ENCODE results near the gene IL31. TPM values are rescaled to one million over a fixed set of nuclear protein-coding genes. Genes with fewer than 3 reads are reported as not detected.

IL31 gene
- total RNA-seq: not detected in 3 replicates
- long read RNA-seq: 0 reads

DNA sequence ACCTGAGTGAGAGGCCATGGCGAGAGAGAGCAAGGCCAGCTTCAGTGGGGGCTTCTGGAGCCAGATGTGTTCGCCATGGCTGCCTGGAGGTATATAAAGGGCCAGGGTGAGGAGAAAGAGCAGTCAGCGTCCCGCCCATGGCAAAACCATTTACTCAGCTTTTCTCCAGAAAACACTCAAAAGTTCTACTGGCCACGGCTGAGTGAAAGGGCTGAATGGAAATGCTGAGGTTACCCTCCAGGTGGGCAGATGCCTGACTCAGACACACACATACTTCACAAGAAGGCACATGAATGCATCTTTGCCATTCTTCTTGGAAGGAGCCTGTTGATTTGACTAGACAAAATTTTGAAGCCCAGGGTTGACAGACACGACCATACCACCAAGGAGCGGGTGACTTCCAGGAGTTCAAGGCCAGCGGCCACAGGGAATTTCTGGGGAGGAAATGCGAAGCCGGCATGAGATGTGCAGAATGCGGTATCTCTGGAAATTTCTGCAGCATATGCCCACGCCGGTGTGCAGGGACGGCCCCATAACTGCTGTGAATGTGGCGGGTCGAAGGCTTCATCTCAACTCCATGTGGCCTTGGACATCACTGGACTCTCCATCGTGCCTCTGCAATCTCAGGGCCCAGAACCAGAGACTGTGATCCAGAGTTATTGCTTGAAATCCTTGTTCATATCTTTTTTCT lies at the start of gene IL31:
TSS of gene IL31 (minus strand) at position 67 of the 691 bp plus-strand sequence. CDS start at position 18, 49 bp downstream.
- H3K27ac Mint-ChIP-seq (ENCODE audit: unreplicated experiment): no peak within 1 kb of the TSS
- no peaks in the 10 kb centered on the region for H3K4me1 Mint-ChIP-seq (ENCODE audit: low read depth)
- H3K9me3 Mint-ChIP-seq (ENCODE audit: low read depth): no peaks in the 10 kb centered on the region
- TF ChIP-seq, protein P1, sequence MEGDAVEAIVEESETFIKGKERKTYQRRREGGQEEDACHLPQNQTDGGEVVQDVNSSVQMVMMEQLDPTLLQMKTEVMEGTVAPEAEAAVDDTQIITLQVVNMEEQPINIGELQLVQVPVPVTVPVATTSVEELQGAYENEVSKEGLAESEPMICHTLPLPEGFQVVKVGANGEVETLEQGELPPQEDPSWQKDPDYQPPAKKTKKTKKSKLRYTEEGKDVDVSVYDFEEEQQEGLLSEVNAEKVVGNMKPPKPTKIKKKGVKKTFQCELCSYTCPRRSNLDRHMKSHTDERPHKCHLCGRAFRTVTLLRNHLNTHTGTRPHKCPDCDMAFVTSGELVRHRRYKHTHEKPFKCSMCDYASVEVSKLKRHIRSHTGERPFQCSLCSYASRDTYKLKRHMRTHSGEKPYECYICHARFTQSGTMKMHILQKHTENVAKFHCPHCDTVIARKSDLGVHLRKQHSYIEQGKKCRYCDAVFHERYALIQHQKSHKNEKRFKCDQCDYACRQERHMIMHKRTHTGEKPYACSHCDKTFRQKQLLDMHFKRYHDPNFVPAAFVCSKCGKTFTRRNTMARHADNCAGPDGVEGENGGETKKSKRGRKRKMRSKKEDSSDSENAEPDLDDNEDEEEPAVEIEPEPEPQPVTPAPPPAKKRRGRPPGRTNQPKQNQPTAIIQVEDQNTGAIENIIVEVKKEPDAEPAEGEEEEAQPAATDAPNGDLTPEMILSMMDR (IDR thresholded peaks at IDR 0.05): no peak
- H3K27me3 Mint-ChIP-seq (ENCODE audit: low read depth): no peaks in the 10 kb centered on the region
- DNase-seq (ENCODE audit: low spot score): no peak
- no peaks in the 10 kb centered on the region for H3K36me3 Mint-ChIP-seq (ENCODE audit: low read depth)
- no peak within 1 kb of the TSS for H3K4me3 Mint-ChIP-seq (ENCODE audit: unreplicated experiment)

DNA sequence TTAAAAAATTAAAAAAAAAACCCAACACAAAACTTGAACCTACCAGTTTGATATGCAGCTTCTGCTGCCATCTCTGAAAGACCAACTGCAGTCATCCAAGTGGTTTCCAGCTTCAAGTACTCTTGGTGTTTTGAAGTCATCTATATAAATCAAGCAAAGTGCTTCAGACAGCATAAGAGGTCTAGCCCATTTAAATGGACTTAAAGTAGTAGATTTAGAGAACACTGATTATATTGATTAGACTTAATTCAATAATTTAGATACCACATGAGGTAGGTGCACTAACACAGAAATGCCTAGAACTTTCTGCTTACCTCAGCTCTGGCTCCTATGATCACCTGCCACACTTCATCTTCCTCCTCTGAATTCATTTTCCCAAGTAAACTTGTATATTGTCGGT lies 42.4 kb upstream of the IL31 start:
- peaks cover 31% of the 10 kb centered on the region for H3K36me3 Mint-ChIP-seq (ENCODE audit: low read depth)
- TF ChIP-seq, protein P1 (IDR thresholded peaks at IDR 0.05): no peak
- no peaks in the 10 kb centered on the region for H3K27me3 Mint-ChIP-seq (ENCODE audit: low read depth)
- no peaks in the 10 kb centered on the region for H3K4me1 Mint-ChIP-seq (ENCODE audit: low read depth)
- no peak overlapping the region for H3K4me3 Mint-ChIP-seq (ENCODE audit: unreplicated experiment)
- H3K9me3 Mint-ChIP-seq (ENCODE audit: low read depth): no peaks in the 10 kb centered on the region
- H3K27ac Mint-ChIP-seq (ENCODE audit: unreplicated experiment): no peak overlapping the region
- DNase-seq (ENCODE audit: low spot score): no peak

DNA sequence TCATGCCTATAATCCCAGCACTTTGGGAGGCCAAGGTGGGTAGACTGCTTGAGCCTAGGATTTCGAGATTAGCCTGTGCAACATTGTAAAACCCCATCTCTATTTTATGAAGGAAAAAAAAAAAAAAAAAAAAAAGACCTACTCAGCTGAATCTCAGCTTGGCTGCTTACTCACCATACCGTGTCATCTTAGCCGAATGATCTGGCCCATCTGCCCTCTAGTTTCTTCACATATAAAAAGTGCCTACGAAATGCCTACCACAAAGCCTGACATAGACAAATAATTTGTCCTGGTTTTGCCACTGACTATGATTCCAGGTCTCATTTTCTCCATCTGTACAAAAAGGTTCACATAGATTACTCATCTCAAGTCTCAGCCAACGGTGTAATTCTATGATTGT lies 41.8 kb upstream of the IL31 start:
- TF ChIP-seq, protein P1 (IDR thresholded peaks at IDR 0.05): no peak
- no peaks in the 10 kb centered on the region for H3K27me3 Mint-ChIP-seq (ENCODE audit: low read depth)
- H3K4me1 Mint-ChIP-seq (ENCODE audit: low read depth): no peaks in the 10 kb centered on the region
- DNase-seq (ENCODE audit: low spot score): no peak
- no peak overlapping the region for H3K4me3 Mint-ChIP-seq (ENCODE audit: unreplicated experiment)
- peaks cover 33% of the 10 kb centered on the region for H3K36me3 Mint-ChIP-seq (ENCODE audit: low read depth)
- H3K27ac Mint-ChIP-seq (ENCODE audit: unreplicated experiment): no peak overlapping the region
- H3K9me3 Mint-ChIP-seq (ENCODE audit: low read depth): no peaks in the 10 kb centered on the region

DNA sequence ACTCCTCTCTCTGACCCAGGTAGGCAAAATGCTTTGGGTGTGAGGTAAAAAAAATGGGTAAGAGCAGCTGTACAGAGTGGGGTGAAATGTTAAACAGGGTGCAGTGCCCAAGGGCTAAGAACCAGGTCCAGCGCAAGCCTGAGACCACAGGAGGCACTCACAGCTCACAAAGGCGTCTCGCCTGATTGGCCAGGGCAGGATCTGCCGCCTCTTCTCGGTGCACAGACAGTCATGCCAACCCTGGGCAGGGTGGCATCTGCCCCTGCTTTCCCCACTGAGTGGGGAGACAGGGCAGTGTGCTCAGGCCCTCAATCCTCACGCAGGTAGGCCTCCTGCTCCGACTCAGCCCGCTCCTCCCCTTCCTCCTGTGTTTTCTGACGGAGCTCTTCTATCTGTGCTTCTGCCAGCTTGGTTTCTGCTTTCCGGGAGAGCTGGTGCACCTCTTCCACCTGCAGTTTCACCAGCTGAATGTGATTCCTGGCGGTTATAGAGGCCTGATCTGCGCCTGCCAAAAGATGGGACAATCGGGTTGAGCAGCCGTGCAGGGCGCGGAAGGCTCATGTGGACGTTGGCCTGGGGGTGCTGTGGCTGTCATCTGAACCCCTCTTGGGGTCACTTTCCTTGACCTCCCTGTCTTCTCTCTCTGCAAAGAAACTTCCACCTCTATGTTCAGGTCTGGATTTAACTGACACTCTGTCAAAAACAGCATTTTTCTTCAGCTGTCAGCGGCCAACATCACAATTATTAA lies 34.2 kb upstream of the IL31 start:
- Mint-ChIP-seq H3K9me3 (ENCODE audit: low read depth) (no peaks in the 10 kb centered on the region), H3K4me1 (ENCODE audit: low read depth) (peaks cover 10% of the 10 kb centered on the region)

DNA sequence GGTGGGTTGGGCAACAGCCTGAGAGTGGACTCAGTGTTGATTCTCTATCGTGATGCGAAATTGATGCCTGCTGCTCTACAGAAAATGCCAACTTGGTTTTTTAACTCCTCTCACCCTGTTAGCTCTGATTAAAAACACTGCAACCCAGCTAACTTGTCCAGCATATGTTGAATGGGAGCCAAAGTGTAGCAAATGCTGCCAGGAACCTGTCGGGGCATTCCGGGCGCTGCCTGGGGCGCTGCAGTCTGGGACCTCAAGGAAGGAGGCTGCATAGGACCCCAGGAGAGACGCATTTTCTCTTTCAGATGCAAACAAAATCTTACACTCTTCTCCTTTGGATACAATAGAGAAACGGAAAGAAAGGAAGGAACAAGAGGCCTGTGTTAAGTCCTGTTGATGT lies 33.4 kb upstream of the IL31 start:
- Mint-ChIP-seq H3K9me3 (ENCODE audit: low read depth) (no peaks in the 10 kb centered on the region), H3K4me1 (ENCODE audit: low read depth) (peaks cover 12% of the 10 kb centered on the region), H3K27ac (ENCODE audit: unreplicated experiment) (no peak overlapping the region), H3K36me3 (ENCODE audit: low read depth) (peaks cover 33% of the 10 kb centered on the region), H3K27me3 (ENCODE audit: low read depth) (peaks cover 8% of the 10 kb centered on the region), H3K4me3 (ENCODE audit: unreplicated experiment) (no peak overlapping the region)
- no peak for DNase-seq (ENCODE audit: low spot score)
- TF ChIP-seq, protein P1 (IDR thresholded peaks at IDR 0.05): no peak

More for the DNA sequence above, 34.2 kb upstream of the IL31 start:
- no peak overlapping the region for H3K27ac Mint-ChIP-seq (ENCODE audit: unreplicated experiment)
- peaks cover 8% of the 10 kb centered on the region for H3K27me3 Mint-ChIP-seq (ENCODE audit: low read depth)
- H3K36me3 Mint-ChIP-seq (ENCODE audit: low read depth): peaks cover 36% of the 10 kb centered on the region
- TF ChIP-seq, protein P1 (IDR thresholded peaks at IDR 0.05): no peak
- H3K4me3 Mint-ChIP-seq (ENCODE audit: unreplicated experiment): no peak overlapping the region
- no peak for DNase-seq (ENCODE audit: low spot score)

Measured in chondrocyte (in vitro differentiated cells).